HG02588 (cell line): Measurements from ENCODE around the gene ANO2.
"Not testable (repeated sequence)": the region's sequence is repeated elsewhere in the genome, so short reads cannot be mapped to it uniquely, and the experiment has no call there.

ENCODE experiments used
- ATAC-seq: cut with Tn5 transposase; IDR thresholded peaks from one replicate; pipeline ENCODE4 v1.9.1; 2021; ENCODE audit warnings: mild to moderate bottlenecking, moderate library complexity; ENCODE audit not compliant: unreplicated experiment

The ANO2 gene

GRCh38 chr12:5840944-5841343 is 104.1 kb downstream of the ANO2 start:
- ATAC-seq, result no peak

GRCh38 chr12:5830111-5830510 is 114.9 kb downstream of the ANO2 start:
- ATAC-seq, result no peak

- no peak for ATAC-seq
These were observed 117.5 kb downstream of the ANO2 start for GRCh38 chr12:5827591-5827990.

- ATAC-seq, result not testable (repeated sequence)
These were observed 119.3 kb downstream of the ANO2 start for GRCh38 chr12:5825761-5826160.

GRCh38 chr12:5818877-5819276 is 126.2 kb downstream of the ANO2 start:
- ATAC-seq, result not testable (repeated sequence)

- ATAC-seq, result no peak
These were observed 127.8 kb downstream of the ANO2 start for GRCh38 chr12:5817246-5817645.

- ATAC-seq, result no peak
These were observed 135.5 kb downstream of the ANO2 start for GRCh38 chr12:5809586-5809985.

- ATAC-seq, result no peak
These were observed 136.1 kb downstream of the ANO2 start for GRCh38 chr12:5808981-5809380.

- ATAC-seq, result no peak
These were observed 137.4 kb downstream of the ANO2 start for GRCh38 chr12:5807514-5808219.

GRCh38 chr12:5807090-5807414 is 138.0 kb downstream of the ANO2 start:
- no peak for ATAC-seq

GRCh38 chr12:5806371-5807089 is 138.5 kb downstream of the ANO2 start:
- no peak for ATAC-seq

- no peak for ATAC-seq
These were observed 141.5 kb downstream of the ANO2 start for GRCh38 chr12:5803532-5803931.

GRCh38 chr12:5798242-5799015 is 146.6 kb downstream of the ANO2 start:
- no peak for ATAC-seq

GRCh38 chr12:5797661-5798060 is 147.4 kb downstream of the ANO2 start:
- no peak for ATAC-seq

GRCh38 chr12:5796959-5797225 is 148.2 kb downstream of the ANO2 start:
- ATAC-seq, result no peak

- ATAC-seq, result no peak
These were observed 148.7 kb downstream of the ANO2 start for GRCh38 chr12:5796171-5796958.

GRCh38 chr12:5794156-5794555 is 150.9 kb downstream of the ANO2 start:
- ATAC-seq, result no peak

GRCh38 chr12:5792343-5792742 is 152.7 kb downstream of the ANO2 start:
- ATAC-seq, result no peak

GRCh38 chr12:5789469-5789968 is 155.5 kb downstream of the ANO2 start:
- no peak for ATAC-seq

GRCh38 chr12:5787828-5788227 is 157.2 kb downstream of the ANO2 start:
- ATAC-seq, result no peak

GRCh38 chr12:5785601-5786000 is 159.5 kb downstream of the ANO2 start:
- no peak for ATAC-seq
